Lower leg skin (tissue), 4 donors: ENCODE results near the gene PRAME. TPM values are rescaled to one million over a fixed set of nuclear protein-coding genes. Genes with fewer than 3 reads are reported as not detected.

Experiments
- DNase-seq, 2 donors: peaks; one replicate each; pipeline ENCODE4 v3.0.0-alpha.2; 2019; ENCODE audit warnings: low spot score in 2 of 2
- H3K4me3 ChIP-seq: fragments of 200-600 bp; sonication (generic); 2 replicates; pipeline ENCODE4 v1.5.1; 2017; ENCODE audit warnings: mild to moderate bottlenecking, low read depth; ENCODE audit not compliant: poor library complexity, severe bottlenecking
- CTCF ChIP-seq, 3 donors: fragments of 450-650 bp; IDR thresholded peaks; one replicate each; pipeline ENCODE4 v1.5.1; 2016; ENCODE audit warnings: antibody characterized with exemption in 3 of 3, mild to moderate bottlenecking in 3 of 3, moderate library complexity in 2 of 3
- POLR2A ChIP-seq, 2 donors: fragments of 450-650 bp; IDR thresholded peaks; one replicate each; pipeline ENCODE4 v1.6.1; 2016 to 2017; ENCODE audit warnings: antibody characterized with exemption in 2 of 2, mild to moderate bottlenecking in 1 of 2, moderate library complexity in 1 of 2
- WGBS, 2 donors: methylation state at CpG; one replicate each; pipeline ENCODE4 v1.1.5; 2018; 5-methylcytosine and 5-hydroxymethylcytosine counted together
- intact Hi-C: fragments of 100-400 bp; cut with DNase I; formaldehyde crosslinking; loops from one replicate; pipeline ENCODE4 v1.15.0; 2023; ENCODE audit warnings: low total_unique reads
- total RNA-seq, 4 donors: library from RNA; depleted of rRNA; stranded (reverse); fragments of >200 nt; gene quantifications; one replicate each; pipeline ENCODE4 v1.1.0, GENCODE V29; 2016

Gene PRAME
- total RNA-seq, 4 donors from 2014 or later, result not detected

DNA sequence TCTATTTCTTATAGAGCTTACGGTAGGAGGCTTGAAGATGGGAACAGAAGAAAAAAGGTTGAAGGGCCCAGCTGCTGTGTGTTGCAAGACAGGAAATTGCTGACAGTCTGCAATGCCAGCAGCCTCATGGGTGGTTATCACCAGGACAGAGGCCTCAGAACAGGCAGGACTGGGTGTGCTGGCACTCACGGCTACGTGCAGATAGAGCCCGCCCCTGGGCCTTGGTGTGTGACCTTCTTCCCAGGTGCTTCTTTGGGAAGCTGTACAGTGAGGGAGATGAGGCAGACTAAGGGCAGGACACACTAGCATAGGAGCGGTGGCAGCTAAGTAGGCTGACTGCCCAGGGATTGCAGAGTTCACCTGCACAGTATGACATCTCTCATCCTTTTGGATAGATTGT, 12.6 kb downstream of the PRAME start:
- H3K4me3 ChIP-seq, result no peak overlapping the region
- DNase-seq, result peak in 1 of 2 donors; percentile 15
- intact Hi-C loops, result no loop called here
- TF ChIP-seq POLR2A (IDR thresholded peaks at IDR 0.05) (no peak), CTCF (IDR thresholded peaks at IDR 0.05) (no peak)
- WGBS, 2 donors, result 46 to 56% methylated on average over 4 to 5 of the region's 5 CpGs

- intact Hi-C loops, result no loop called here
- 84 to 96% methylated on average over 2 of the region's 2 CpGs for WGBS, 2 donors
- no peak for TF ChIP-seq POLR2A (IDR thresholded peaks at IDR 0.05)
- TF ChIP-seq CTCF (IDR thresholded peaks at IDR 0.05), result no peak
- H3K4me3 ChIP-seq, result no peak overlapping the region
- DNase-seq, result no peak
Observed at GRCh38 chr22:22545084-22545483, 14.0 kb downstream of the PRAME start.

- 78 to 88% methylated on average over 7 of the region's 7 CpGs for WGBS, 2 donors
- no peak overlapping the region for H3K4me3 ChIP-seq
- DNase-seq, result no peak
- intact Hi-C loops, result no loop called here
- TF ChIP-seq POLR2A (IDR thresholded peaks at IDR 0.05) (no peak), CTCF (IDR thresholded peaks at IDR 0.05) (no peak)
Observed at GRCh38 chr22:22538226-22538989, 20.7 kb downstream of the PRAME start.

DNA sequence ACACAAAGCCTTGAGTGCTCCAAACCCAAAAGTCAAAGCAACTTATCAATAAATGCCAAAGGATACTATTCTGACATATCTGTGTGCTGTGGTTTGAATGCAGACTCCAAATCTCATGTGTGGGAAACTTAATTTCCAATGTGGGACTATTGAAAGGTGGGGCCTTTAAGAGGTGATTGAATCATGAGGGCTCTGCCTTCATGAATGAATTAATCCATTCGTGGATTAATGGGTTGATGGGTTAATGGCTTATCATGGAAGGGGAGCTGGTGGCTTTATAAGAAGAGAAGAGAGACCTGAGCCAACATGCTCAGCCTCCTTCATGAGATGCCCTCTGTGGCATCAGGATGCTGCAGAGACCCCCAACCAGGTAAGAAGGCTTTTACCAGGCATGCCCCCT, 22.1 kb downstream of the PRAME start:
- TF ChIP-seq POLR2A (IDR thresholded peaks at IDR 0.05), result no peak

DNA sequence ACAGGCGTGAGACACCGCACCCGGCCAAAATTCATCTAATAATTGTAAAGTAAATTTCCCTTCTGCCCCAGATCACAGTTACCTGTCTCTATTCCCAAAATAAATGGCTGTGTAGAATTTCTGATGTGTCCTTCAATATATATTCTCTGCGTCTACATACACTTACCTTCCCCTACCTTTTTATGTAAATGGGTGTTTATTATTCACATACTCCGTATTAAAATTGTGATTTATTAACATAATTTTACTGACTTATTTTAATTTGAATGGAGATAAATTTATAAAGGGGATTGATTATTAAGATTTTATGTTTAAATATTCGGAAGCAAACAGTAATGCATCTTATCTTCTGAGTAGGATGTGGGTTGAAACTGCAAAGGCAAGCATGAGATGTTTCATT, 22.6 kb downstream of the PRAME start:
- TF ChIP-seq POLR2A (IDR thresholded peaks at IDR 0.05) (no peak), CTCF (IDR thresholded peaks at IDR 0.05) (no peak)
- no peak overlapping the region for H3K4me3 ChIP-seq
- DNase-seq, result no peak
- intact Hi-C loops, result no loop called here
- 79 to 91% methylated on average over 6 of the region's 6 CpGs for WGBS, 2 donors

More for the DNA sequence above, 22.1 kb downstream of the PRAME start:
- intact Hi-C loops, result no loop called here
- no peak for DNase-seq
- no peak overlapping the region for H3K4me3 ChIP-seq
- 45 to 50% methylated on average over 1 of the region's 1 CpG for WGBS, 2 donors

- TF ChIP-seq CTCF (IDR thresholded peaks at IDR 0.05) (no peak), POLR2A (IDR thresholded peaks at IDR 0.05) (no peak)
- WGBS, 2 donors, result 79 to 84% methylated on average over 3 of the region's 3 CpGs
- intact Hi-C loops, result no loop called here
- DNase-seq, result no peak
- no peak overlapping the region for H3K4me3 ChIP-seq
Observed at GRCh38 chr22:22535662-22536061, 23.4 kb downstream of the PRAME start.
